Lung (tissue), 12 donors: ENCODE measurements around the gene DAAM2. TPM values are rescaled to one million over a fixed set of nuclear protein-coding genes. Genes with fewer than 3 reads are reported as not detected.
A peak's percentile ranks its signal among the peaks of the same experiment; 100 is the strongest.

Experiments used
- ATAC-seq: fragments of 200-7000 bp; cut with Tn5 transposase; one replicate; pipeline ENCODE4 v1.9.1; 2020; ENCODE audit warnings: moderate number of reproducible peaks; ENCODE audit not compliant: insufficient read depth, low FRiP score
- DNase-seq, 3 donors: peaks; one replicate each; pipeline ENCODE4 v3.0.0-alpha.2; 2013 to 2017
- H3K27ac ChIP-seq, 2 donors: one replicate each; pipeline ENCODE4 v1.5.1; 2013; ENCODE audit warnings: mild to moderate bottlenecking in 2 of 2, moderate library complexity in 2 of 2, control low read depth in 1 of 2, inconsistent platforms in 1 of 2, low read depth in 1 of 2, low read length in 1 of 2
- H3K27me3 ChIP-seq, 3 donors: one replicate each; pipeline ENCODE4 v1.5.1; 2013; ENCODE audit warnings: low read length in 2 of 3; ENCODE audit not compliant: control insufficient read depth in 3 of 3, insufficient read depth in 3 of 3
- H3K36me3 ChIP-seq, 4 donors: one replicate each; pipeline ENCODE4 v1.5.1; 2013; ENCODE audit warnings: low read length in 4 of 4, mild to moderate bottlenecking in 1 of 4, moderate library complexity in 1 of 4; ENCODE audit not compliant: control insufficient read depth in 4 of 4, insufficient read depth in 4 of 4
- H3K4me1 ChIP-seq, 5 donors: one replicate each; pipeline ENCODE4 v1.5.1; 2013; ENCODE audit warnings: low read length in 5 of 5, mild to moderate bottlenecking in 2 of 5, moderate library complexity in 1 of 5; ENCODE audit not compliant: control insufficient read depth in 5 of 5, insufficient read depth in 5 of 5
- H3K4me3 ChIP-seq: one replicate; pipeline ENCODE4 v1.5.1; 2013; ENCODE audit warnings: mild to moderate bottlenecking, control low read depth, moderate library complexity
- H3K9ac ChIP-seq, 2 donors: one replicate each; pipeline ENCODE4 v1.5.1; 2013; ENCODE audit warnings: low read length in 2 of 2, control low read depth in 1 of 2; ENCODE audit not compliant: insufficient read depth in 1 of 2
- H3K9me3 ChIP-seq, 4 donors: one replicate each; pipeline ENCODE4 v1.5.1; 2013; ENCODE audit warnings: low read length in 3 of 4, mild to moderate bottlenecking in 1 of 4, moderate library complexity in 1 of 4; ENCODE audit not compliant: control insufficient read depth in 4 of 4, insufficient read depth in 3 of 4
- CTCF ChIP-seq: IDR thresholded peaks from 2 replicates; pipeline ENCODE4 v1.5.1; 2012; ENCODE audit warnings: mild to moderate bottlenecking; ENCODE audit errors: control extremely low read depth, extremely low read depth
- WGBS, 2 donors: extraction: QIAGEN DNeasy Blood & Tissue Kit; methylation state at CpG; one replicate each; pipeline ENCODE4 v1.1.7; 2013; 5-methylcytosine and 5-hydroxymethylcytosine counted together
- polyA plus RNA-seq, 2 donors: library from polyadenylated mRNA; stranded (reverse); fragments of 200-250 nt; gene quantifications; one replicate each; pipeline ENCODE4 v1.2.1, GENCODE V29; 2013
- total RNA-seq, 2 donors: library from RNA; depleted of rRNA in 1 of 2; stranded (reverse); fragments of >200 nt in 1 of 2; gene quantifications; one replicate each; pipeline ENCODE4 v1.2.1, GENCODE V29; 2014 to 2021
- donor health status: control.
- donor health status: control.
- donor health status: Bipolar disorder and iron deficiency.
- donor health status: healthy.
- donor health status: DM: yes; HTN: yes; CAD: no.

Gene DAAM2
- total and polyA plus RNA-seq, 4 donors: 13.6 to 43.0 (median 28.5) TPM

DNA sequence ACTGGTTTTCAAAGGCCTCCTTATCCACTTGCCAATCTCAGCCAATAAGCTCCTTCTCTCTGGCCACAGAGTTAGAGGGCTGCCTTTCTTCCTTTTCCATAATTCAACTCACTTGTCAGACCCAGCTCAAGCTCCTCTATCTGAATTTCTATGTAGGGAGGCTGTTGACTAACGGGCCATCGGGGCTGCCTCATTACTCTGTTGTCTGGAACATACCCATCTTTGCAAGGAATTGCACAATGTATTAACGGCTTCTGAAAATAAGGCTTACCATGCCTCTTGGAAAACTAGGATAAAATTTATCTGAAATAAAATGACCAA is 38.5 kb upstream of the DAAM2 start:
- ATAC-seq (no peak), DNase-seq (peak in 2 of 3 donors; percentile 20 to 66)
- H3K9me3 ChIP-seq: no peaks in the 10 kb centered on the region
- H3K27ac ChIP-seq: no peak overlapping the region
- H3K27me3 ChIP-seq: no peaks in the 10 kb centered on the region
- 55 to 66% methylated on average over 3 of the region's 3 CpGs for WGBS, 2 donors
- peaks cover 0 to 7% (median 0%) of the 10 kb centered on the region in 5 donors for H3K4me1 ChIP-seq
- no peak for TF ChIP-seq CTCF
- no peak overlapping the region for H3K9ac ChIP-seq
- H3K36me3 ChIP-seq: no peaks in the 10 kb centered on the region
- H3K4me3 ChIP-seq: no peak overlapping the region

DNA sequence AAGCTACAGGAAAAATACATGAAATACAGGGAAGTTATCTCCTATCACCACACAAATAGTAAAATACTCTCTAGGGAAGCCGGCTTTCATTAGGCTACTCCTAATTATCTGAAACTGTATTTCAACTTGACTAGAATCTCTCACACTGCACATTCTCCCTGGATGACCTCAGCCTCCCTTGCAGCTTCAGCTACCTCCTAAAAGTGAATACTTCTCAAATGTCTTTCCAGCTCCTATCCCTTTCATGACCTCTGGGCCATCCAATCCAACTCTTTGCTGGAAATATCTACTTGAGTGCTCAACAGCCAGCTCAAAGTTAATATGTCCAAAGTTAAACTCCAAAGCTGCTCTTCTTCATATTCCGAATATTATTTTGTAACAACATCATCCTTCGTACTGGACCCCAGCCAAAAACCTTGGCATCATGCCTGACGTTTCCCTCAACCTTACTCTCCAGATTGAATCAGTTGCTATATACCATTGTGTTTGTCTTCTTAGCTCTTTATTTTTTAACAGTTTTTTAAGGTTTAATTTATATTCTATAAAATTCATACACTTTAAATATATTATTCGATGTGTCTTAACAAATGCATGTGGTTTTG is 37.6 kb upstream of the DAAM2 start:
- no peak for ATAC-seq
- 73 to 75% methylated on average over 5 of the region's 5 CpGs for WGBS, 2 donors
- no peaks in the 10 kb centered on the region for H3K36me3 ChIP-seq
- DNase-seq: peak; percentile 71 to 82 (median 80)
- TF ChIP-seq CTCF: no peak
- no peak overlapping the region for H3K9ac ChIP-seq
- H3K4me3 ChIP-seq: no peak overlapping the region
- no peaks in the 10 kb centered on the region for H3K27me3 ChIP-seq
- H3K27ac ChIP-seq: no peak overlapping the region
- no peaks in the 10 kb centered on the region for H3K9me3 ChIP-seq
- H3K4me1 ChIP-seq: peaks cover 0 to 7% (median 0%) of the 10 kb centered on the region in 5 donors

DNA sequence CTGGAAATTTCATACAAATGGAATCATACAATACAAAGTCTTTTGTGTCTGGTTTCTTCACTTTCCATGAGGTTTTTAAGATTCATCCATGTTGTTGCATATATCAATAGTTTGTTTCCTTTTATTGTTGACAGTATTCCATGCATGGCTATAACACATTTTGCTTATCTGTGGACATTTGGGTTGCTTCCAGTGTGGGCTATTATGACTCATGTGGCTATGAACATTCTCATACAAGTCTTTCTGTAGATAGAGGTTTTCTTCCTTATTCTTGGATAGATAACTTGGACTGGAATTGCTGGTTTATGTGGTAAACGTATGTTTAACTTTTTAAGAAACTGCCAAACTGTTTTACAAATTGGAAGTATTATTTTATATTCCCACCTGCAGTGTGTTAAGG is 36.9 kb upstream of the DAAM2 start:
- no peak overlapping the region for H3K4me3 ChIP-seq
- 69 to 91% methylated on average over 1 of the region's 1 CpG for WGBS, 2 donors
- H3K4me1 ChIP-seq: peaks cover 0 to 7% (median 0%) of the 10 kb centered on the region in 5 donors
- ATAC-seq (no peak), DNase-seq (peak in 2 of 3 donors; percentile 38 to 52)
- H3K9me3 ChIP-seq: no peaks in the 10 kb centered on the region
- H3K36me3 ChIP-seq: no peaks in the 10 kb centered on the region
- no peak for TF ChIP-seq CTCF
- no peak overlapping the region for H3K9ac ChIP-seq
- no peaks in the 10 kb centered on the region for H3K27me3 ChIP-seq
- no peak overlapping the region for H3K27ac ChIP-seq

DNA sequence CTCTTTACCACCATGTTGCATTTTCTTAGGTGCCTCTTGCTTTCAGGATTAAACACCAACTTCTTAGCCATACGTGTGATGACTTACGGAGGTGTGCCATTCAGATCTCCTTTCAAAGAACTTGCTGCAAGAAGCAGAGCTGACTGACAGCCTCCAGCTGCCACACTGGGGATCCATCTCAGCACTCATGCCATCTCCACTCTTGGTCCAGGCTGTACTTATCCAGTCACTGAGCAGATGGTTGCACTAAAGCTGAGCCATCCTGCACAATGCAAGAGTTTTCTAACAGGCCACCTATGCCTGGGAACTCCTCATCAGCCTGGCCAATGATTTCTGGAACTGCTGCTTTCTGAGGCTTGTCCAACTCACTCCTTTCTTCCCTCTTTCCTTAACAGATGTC is 35.6 kb upstream of the DAAM2 start:
- Histone ChIP-seq H3K9ac (no peak overlapping the region), H3K27ac (no peak overlapping the region), H3K4me1 (peaks cover 0 to 7% (median 3%) of the 10 kb centered on the region in 5 donors), H3K4me3 (no peak overlapping the region), H3K9me3 (no peaks in the 10 kb centered on the region), H3K27me3 (no peaks in the 10 kb centered on the region), H3K36me3 (no peaks in the 10 kb centered on the region)
- DNase-seq (no peak), ATAC-seq (no peak)
- TF ChIP-seq CTCF: no peak
- 92 to 96% methylated on average over 2 of the region's 2 CpGs for WGBS, 2 donors
